Body of pancreas (tissue), 4 donors: ENCODE data around the gene SLAMF9. TPM values are rescaled to one million over a fixed set of nuclear protein-coding genes. Genes with fewer than 3 reads are reported as not detected.

Experiments used
- ATAC-seq: fragments of 150-250 bp; one replicate; pipeline ENCODE4 v1.9.1; 2016
- DNase-seq, 4 donors: peaks; one replicate each; pipeline ENCODE4 v3.0.0-alpha.2; 2019
- H3K27ac ChIP-seq, 4 donors: fragments of 200-600 bp; sonication (generic); 1 replicate in 3 of 4; 2 replicates in 1 of 4; pipeline versions ENCODE4 v1.5.1 to v1.6.1; 2016 to 2019; ENCODE audit warnings: mild to moderate bottlenecking in 1 of 4, mixed read lengths in 1 of 4, moderate library complexity in 1 of 4
- H3K27me3 ChIP-seq, 2 donors: fragments of 200-600 bp; sonication (generic); one replicate each; pipeline ENCODE4 v1.6.0; 2016; ENCODE audit warnings: mild to moderate bottlenecking in 1 of 2
- H3K36me3 ChIP-seq, 2 donors: fragments of 200-600 bp; sonication (generic); replicated peaks in 1 of 2; 2 replicates each; pipeline ENCODE4 v1.5.1; 2016; ENCODE audit warnings: low read depth in 2 of 2; ENCODE audit not compliant: insufficient read depth in 1 of 2
- H3K4me1 ChIP-seq: fragments of 200-600 bp; sonication (generic); one replicate; pipeline ENCODE4 v1.6.0; 2016
- H3K4me3 ChIP-seq, 2 donors: fragments of 200-600 bp; sonication (generic); 1 replicate in 1 of 2; 2 replicates in 1 of 2; pipeline ENCODE4 v1.5.1; 2016 to 2019
- H3K9me3 ChIP-seq, 3 donors: fragments of 200-600 bp; sonication (generic); 1 replicate in 2 of 3; 2 replicates in 1 of 3; pipeline ENCODE4 v1.5.1; 2016
- CTCF ChIP-seq, 7 experiments: fragments of 450-650 bp in 4 of 7; fragments of 200-600 bp in 3 of 7; sonication (generic) in 3 of 7; IDR thresholded peaks; one replicate each; pipeline ENCODE4 v1.5.1; 2016 to 2019; ENCODE audit warnings: antibody characterized with exemption in 7 of 7
- POLR2A ChIP-seq, 3 donors: fragments of 450-650 bp; IDR thresholded peaks; one replicate each; pipeline ENCODE4 v1.6.1; 2016; ENCODE audit warnings: antibody characterized with exemption in 3 of 3, mild to moderate bottlenecking in 2 of 3
- WGBS, 2 donors: methylation state at CpG; one replicate each; pipeline ENCODE4 v1.1.5; 2017; 5-methylcytosine and 5-hydroxymethylcytosine counted together
- intact Hi-C: fragments of 100-400 bp; cut with DNase I; formaldehyde crosslinking; loops from one replicate; pipeline ENCODE4 v1.15.1; 2023
- total RNA-seq, 2 donors: library from RNA; depleted of rRNA; stranded (reverse); fragments of >200 nt; gene quantifications; one replicate each; pipeline ENCODE4 v1.1.0, GENCODE V29; 2016

SLAMF9 gene
- total RNA-seq, 2 donors from 2014 or later, result not detected

- Histone ChIP-seq H3K9me3 (no peaks in the 10 kb centered on the region), H3K36me3 (no peaks in the 10 kb centered on the region), H3K4me1 (no peaks in the 10 kb centered on the region), H3K4me3 (no peak overlapping the region), H3K27me3 (no peaks in the 10 kb centered on the region), H3K27ac (no peak overlapping the region)
- DNase-seq (no peak), ATAC-seq (no peak)
- TF ChIP-seq CTCF (IDR thresholded peaks at IDR 0.05), result no peak
- no peak for TF ChIP-seq POLR2A (IDR thresholded peaks at IDR 0.05)
- intact Hi-C loops, result no loop called here
- 87 to 94% methylated on average over 2 to 3 of the region's 3 CpGs for WGBS, 2 donors
Measured at GRCh38 chr1:159989581-159989980, 35.5 kb upstream of the SLAMF9 start.

- H3K4me3 ChIP-seq, result no peak overlapping the region
- DNase-seq (no peak), ATAC-seq (no peak)
- intact Hi-C loops, result no loop called here
- WGBS, 2 donors, result 27 to 33% methylated on average over 1 of the region's 1 CpG
- H3K27ac ChIP-seq, result no peak overlapping the region
- no peaks in the 10 kb centered on the region for H3K9me3 ChIP-seq
- no peaks in the 10 kb centered on the region for H3K27me3 ChIP-seq
- no peaks in the 10 kb centered on the region for H3K36me3 ChIP-seq
- H3K4me1 ChIP-seq, result no peaks in the 10 kb centered on the region
- TF ChIP-seq CTCF (IDR thresholded peaks at IDR 0.05), result no peak
- TF ChIP-seq POLR2A (IDR thresholded peaks at IDR 0.05), result no peak
Measured at GRCh38 chr1:159988006-159988405, 34.0 kb upstream of the SLAMF9 start.

GRCh38 chr1:159987186-159987585 is 33.1 kb upstream of the SLAMF9 start:
- TF ChIP-seq POLR2A (IDR thresholded peaks at IDR 0.05) (no peak), CTCF (IDR thresholded peaks at IDR 0.05) (no peak)

GRCh38 chr1:159986531-159986930 is 32.5 kb upstream of the SLAMF9 start:
- Histone ChIP-seq H3K27me3 (no peaks in the 10 kb centered on the region), H3K36me3 (no peaks in the 10 kb centered on the region), H3K9me3 (no peaks in the 10 kb centered on the region), H3K4me1 (no peaks in the 10 kb centered on the region), H3K27ac (no peak overlapping the region), H3K4me3 (no peak overlapping the region)
- WGBS, 2 donors, result 86 to 94% methylated on average over 1 of the region's 1 CpG
- ATAC-seq (no peak), DNase-seq (no peak)
- no peak for TF ChIP-seq CTCF (IDR thresholded peaks at IDR 0.05)
- no peak for TF ChIP-seq POLR2A (IDR thresholded peaks at IDR 0.05)
- intact Hi-C loops, result no loop called here

More at GRCh38 chr1:159987186-159987585, 33.1 kb upstream of the SLAMF9 start:
- Histone ChIP-seq H3K27me3 (no peaks in the 10 kb centered on the region), H3K36me3 (no peaks in the 10 kb centered on the region), H3K4me3 (no peak overlapping the region), H3K4me1 (no peaks in the 10 kb centered on the region), H3K27ac (no peak overlapping the region), H3K9me3 (no peaks in the 10 kb centered on the region)
- ATAC-seq (no peak), DNase-seq (no peak)
- intact Hi-C loops, result no loop called here
- WGBS, 2 donors, result 79 to 81% methylated on average over 4 of the region's 4 CpGs

- intact Hi-C loops, result no loop called here
- Histone ChIP-seq H3K27ac (no peak overlapping the region), H3K36me3 (no peaks in the 10 kb centered on the region), H3K9me3 (no peaks in the 10 kb centered on the region), H3K4me1 (no peaks in the 10 kb centered on the region), H3K4me3 (no peak overlapping the region), H3K27me3 (no peaks in the 10 kb centered on the region)
- no peak for DNase-seq
- no peak for ATAC-seq
- TF ChIP-seq CTCF (IDR thresholded peaks at IDR 0.05) (no peak), POLR2A (IDR thresholded peaks at IDR 0.05) (no peak)
- 73 to 85% methylated on average over 2 of the region's 2 CpGs for WGBS, 2 donors
Measured at GRCh38 chr1:159986093-159986492, 32.1 kb upstream of the SLAMF9 start.
